ENCODE measurements around the gene APC. TPM values are rescaled to one million over a fixed set of nuclear protein-coding genes. Genes with fewer than 3 reads are reported as not detected.

APC gene
- total and polyA plus RNA-seq, 2 of the 8 experiments (the other 6 are each of a cell fraction or from before 2014, with no cell fraction given): 6.8 to 41.9 TPM

DNA sequence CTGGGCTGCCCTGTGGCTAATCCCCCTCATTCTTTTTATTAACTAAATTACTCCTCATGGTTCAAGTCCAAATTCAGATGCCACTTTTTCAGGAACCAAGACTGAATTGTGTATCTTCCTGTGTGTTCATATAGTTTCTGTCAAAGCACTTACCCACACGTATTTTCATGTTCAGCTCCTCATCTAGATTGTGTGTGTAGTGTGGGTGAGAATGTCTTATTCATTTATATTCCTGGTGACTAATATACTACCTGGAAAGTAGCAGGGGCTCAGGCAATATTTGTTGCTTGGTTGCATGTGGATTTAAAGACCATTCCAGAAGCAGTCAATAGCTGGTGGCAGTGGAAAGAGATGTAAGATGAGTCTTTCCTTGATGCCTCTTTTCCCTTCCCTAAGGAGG, 74.9 kb downstream of the APC start:
- POLR2A ChIA-PET (ENCODE audit: partially characterized antibody): no interaction called here
- H3K56ac ChIP-seq (replicated peaks; ENCODE audit: insufficient read length, low read depth, low read length): no peak overlapping the region
- H4K91ac ChIP-seq (replicated peaks; ENCODE audit: insufficient read length, low read length): no peak overlapping the region
- no peak overlapping the region for H2BK15ac ChIP-seq (ENCODE audit: low read length)
- H3K4me2 ChIP-seq (ENCODE audit: insufficient read depth in 1 of 2, low read depth in 2 of 2, low read length in 2 of 2): no peak overlapping the region
- no peaks in the 10 kb centered on the region for H3K79me1 ChIP-seq (ENCODE audit: low read depth, low read length)
- H3K23ac ChIP-seq (ENCODE audit: insufficient read length): no peak overlapping the region
- H3K27ac ChIP-seq (ENCODE audit: low read depth, low read length): no peak overlapping the region
- H4K5ac ChIP-seq (ENCODE audit: insufficient read length, low read depth, low read length): no peak overlapping the region
- 86% methylated on average over 1 of the region's 1 CpG; no CpG with 5 or more reads in 1 of the 2 experiments for WGBS, 2 experiments (ENCODE audit: extremely low coverage in 1 of 2, insufficient coverage in 1 of 2, insufficient read length in 1 of 2, insufficient replicate concordance in 2 of 2, low coverage in 1 of 2, low lambda C conversion rate in 2 of 2, missing lambda C conversion rate in 1 of 2)
- H3K9me3 ChIP-seq (ENCODE audit: insufficient read depth in 2 of 2, low read depth in 1 of 2, low read length in 1 of 2): no peaks in the 10 kb centered on the region
- H4K20me1 ChIP-seq (replicated peaks in 1 of 2; ENCODE audit: control insufficient read depth in 1 of 2, insufficient read depth in 2 of 2, low read length in 2 of 2): no peaks in the 10 kb centered on the region
- no peak overlapping the region for H2BK5ac ChIP-seq (ENCODE audit: low read depth, low read length)
- no peaks in the 10 kb centered on the region for H3K23me2 ChIP-seq (ENCODE audit: low read depth, low read length)
- H3K4me1 ChIP-seq (replicated peaks in 1 of 4; ENCODE audit: control insufficient read depth in 3 of 4, insufficient read depth in 4 of 4, low read length in 3 of 4): no peaks in the 10 kb centered on the region
- TF ChIP-seq TAF1 (IDR thresholded peaks at IDR 0.05; ENCODE audit: low read depth, low read length): no peak
- TF ChIP-seq, protein P1, sequence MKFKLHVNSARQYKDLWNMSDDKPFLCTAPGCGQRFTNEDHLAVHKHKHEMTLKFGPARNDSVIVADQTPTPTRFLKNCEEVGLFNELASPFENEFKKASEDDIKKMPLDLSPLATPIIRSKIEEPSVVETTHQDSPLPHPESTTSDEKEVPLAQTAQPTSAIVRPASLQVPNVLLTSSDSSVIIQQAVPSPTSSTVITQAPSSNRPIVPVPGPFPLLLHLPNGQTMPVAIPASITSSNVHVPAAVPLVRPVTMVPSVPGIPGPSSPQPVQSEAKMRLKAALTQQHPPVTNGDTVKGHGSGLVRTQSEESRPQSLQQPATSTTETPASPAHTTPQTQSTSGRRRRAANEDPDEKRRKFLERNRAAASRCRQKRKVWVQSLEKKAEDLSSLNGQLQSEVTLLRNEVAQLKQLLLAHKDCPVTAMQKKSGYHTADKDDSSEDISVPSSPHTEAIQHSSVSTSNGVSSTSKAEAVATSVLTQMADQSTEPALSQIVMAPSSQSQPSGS (IDR thresholded peaks at IDR 0.05; ENCODE audit: low read length): no peak
- H3K79me2 ChIP-seq (ENCODE audit: control insufficient read depth in 1 of 2, insufficient read depth in 2 of 2, low read length in 2 of 2): no peaks in the 10 kb centered on the region
- H3K27me3 ChIP-seq (replicated peaks in 1 of 4; ENCODE audit: control insufficient read depth in 3 of 4, extremely low read depth in 1 of 4, insufficient read depth in 3 of 4, low read length in 3 of 4): no peaks in the 10 kb centered on the region
- DNase-seq (ENCODE audit: low read depth in 1 of 2, low spot score in 2 of 2): no peak
- no peak overlapping the region for H2AK5ac ChIP-seq (ENCODE audit: low read depth, low read length)
- no peak overlapping the region for H3K4ac ChIP-seq (replicated peaks; ENCODE audit: insufficient read length, low read depth, low read length)
- H3K9ac ChIP-seq (replicated peaks in 1 of 4; ENCODE audit: extremely low read depth in 1 of 4, low read depth in 3 of 4, low read length in 3 of 4): no peak overlapping the region
- H3K4me3 ChIP-seq (ENCODE audit: extremely low read depth in 1 of 4, insufficient read depth in 2 of 4, low read depth in 3 of 4, low read length in 4 of 4): no peak overlapping the region
- H2BK120ac ChIP-seq (replicated peaks; ENCODE audit: low read depth, low read length): no peak overlapping the region
- no peak overlapping the region for H3K14ac ChIP-seq (ENCODE audit: insufficient read length)
- no peak overlapping the region for H2BK20ac ChIP-seq (ENCODE audit: low read length)
- CTCF ChIA-PET (ENCODE audit: partially characterized antibody): interaction anchor here (1.1 kb wide), 1 partner anchor 83 kb away, joined by 3 read pairs; no protein-coding TSS in a partner anchor
- no peak overlapping the region for H2BK12ac ChIP-seq (ENCODE audit: low read depth, low read length)
- peaks cover 0 to 17% (median 11%) of the 10 kb centered on the region in 4 experiments; a peak in 5 of 8 replicates for H3K36me3 ChIP-seq (ENCODE audit: control insufficient read depth in 2 of 4, insufficient read depth in 4 of 4, low read length in 3 of 4)
- H2AFZ ChIP-seq (ENCODE audit: low read length): no peak overlapping the region
- no peak overlapping the region for H4K8ac ChIP-seq (ENCODE audit: extremely low read depth, insufficient read depth, low read length)
- FAIRE-seq: no peak
- no peak overlapping the region for H3K18ac ChIP-seq (ENCODE audit: extremely low read depth, low read length)
